K562 (cell line): Measurements from ENCODE around the gene GSK3B. TPM values are rescaled to one million over a fixed set of nuclear protein-coding genes. Genes with fewer than 3 reads are reported as not detected.
A peak's percentile ranks its signal among the peaks of the same experiment; 100 is the strongest.
"Not testable (repeated sequence)": the region's sequence is repeated elsewhere in the genome, so short reads cannot be mapped to it uniquely, and the experiment has no call there.

Experiments used
- ATAC-seq: fragments of 200-7000 bp; cut with Tn5 transposase; 3 replicates; pipeline ENCODE4 v1.9.1; 2020; ENCODE audit warnings: moderate library complexity
- BruUV-seq: library from RNA; stranded (reverse); fragments of 400-500 nt; replicated peaks from 2 replicates; lab custom pipeline; 2021; lab: Mats Ljungman, UMichigan
- CTCF ChIA-PET: fragments of 300-600 bp; formaldehyde crosslinking; extraction: SDS; loops from one replicate; lab custom pipeline; 2021; ENCODE audit warnings: low intra/inter-chr PET ratio; lab: Yijun Ruan, JAX
- POLR2A ChIA-PET: fragments of 300-600, 350-650 bp; sonication (Branson Sonifier 250); formaldehyde crosslinking; extraction: SDS; loops from one replicate; lab custom pipeline; 2021; ENCODE audit warnings: antibody characterized with exemption, inconsistent platforms; lab: Yijun Ruan, JAX
- DNase-seq, 4 experiments: peaks; one replicate each; pipeline versions ENCODE4 v3.0.0 to v3.0.0-alpha.2; 2011 to 2018; ENCODE audit warnings: low spot score in 3 of 4, mixed read lengths in 3 of 4; ENCODE audit errors: extremely low read depth in 1 of 4
- FAIRE-seq: peaks from 2 replicates; lab custom pipeline; 2011; peaks lifted over from hg19 to GRCh38; lab: Jason Lieb, UNC
- H2AFZ ChIP-seq: 2 replicates; pipeline ENCODE4 v1.6.0; 2011; ENCODE audit warnings: low read depth, low read length, control low read depth, inconsistent platforms
- H3K27ac ChIP-seq: fragments of 200-600 bp; 3 replicates; pipeline ENCODE4 v1.8.0; 2011; ENCODE audit warnings: low read depth, mild to moderate bottlenecking, control low read depth, inconsistent platforms, low read length, moderate library complexity, mixed read lengths; ENCODE audit errors: extremely low read depth
- H3K27me3 ChIP-seq, 2 experiments: fragments of 300-600 bp in 1 of 2; 2 replicates in 1 of 2; 3 replicates in 1 of 2; pipeline versions ENCODE4 v1.6.0 to v1.8.0; 2011; ENCODE audit warnings: inconsistent platforms in 2 of 2, low read length in 2 of 2, mild to moderate bottlenecking in 1 of 2, mixed read lengths in 1 of 2, moderate library complexity in 1 of 2; ENCODE audit not compliant: control insufficient read depth in 2 of 2, insufficient read depth in 2 of 2
- H3K36me3 ChIP-seq: fragments of 300-600 bp; 3 replicates; pipeline ENCODE4 v1.8.0; 2011; ENCODE audit warnings: mild to moderate bottlenecking, low read length, inconsistent platforms; ENCODE audit not compliant: control insufficient read depth, insufficient read depth
- H3K4me1 ChIP-seq, 2 experiments: fragments of 200-600 bp in 1 of 2; replicated peaks in 1 of 2; 2 replicates in 1 of 2; 3 replicates in 1 of 2; pipeline versions ENCODE4 v1.5.1 to v1.8.0; 2011; ENCODE audit warnings: inconsistent platforms in 2 of 2, low read length in 2 of 2, mild to moderate bottlenecking in 1 of 2, mixed read lengths in 1 of 2, moderate library complexity in 1 of 2; ENCODE audit not compliant: control insufficient read depth in 2 of 2, insufficient read depth in 2 of 2
- H3K4me2 ChIP-seq: 2 replicates; pipeline ENCODE4 v1.6.1; 2011; ENCODE audit warnings: low read length, control low read depth, inconsistent platforms, mixed read lengths; ENCODE audit not compliant: insufficient read depth
- H3K4me3 ChIP-seq: fragments of 200-600 bp; sonication (generic), shearing (Covaris generic); 2 replicates; pipeline ENCODE4 v1.5.1; 2016; ENCODE audit warnings: control low read depth, inconsistent platforms
- H3K79me2 ChIP-seq: fragments of 200-600 bp; 3 replicates; pipeline ENCODE4 v1.8.0; 2011; ENCODE audit warnings: low read length, inconsistent platforms; ENCODE audit not compliant: control insufficient read depth, insufficient read depth
- H3K9ac ChIP-seq, 2 experiments: 2 replicates each; pipeline versions ENCODE4 v1.6.0 to v1.6.1; 2011; ENCODE audit warnings: low read depth in 2 of 2, low read length in 2 of 2, control low read depth in 1 of 2, inconsistent platforms in 1 of 2, mild to moderate bottlenecking in 1 of 2, mixed read lengths in 1 of 2; ENCODE audit not compliant: insufficient read depth in 1 of 2
- H3K9me1 ChIP-seq: one replicate; pipeline ENCODE4 v1.6.0; 2011; ENCODE audit warnings: inconsistent platforms, mild to moderate bottlenecking, low read length, moderate library complexity; ENCODE audit not compliant: control insufficient read depth, insufficient read depth
- H3K9me3 ChIP-seq: replicated peaks from 2 replicates; pipeline ENCODE4 v1.5.1; 2011; ENCODE audit warnings: low read depth, low read length, inconsistent platforms; ENCODE audit not compliant: control insufficient read depth, insufficient read depth
- H4K20me1 ChIP-seq: replicated peaks from 2 replicates; pipeline ENCODE4 v1.6.1; 2011; ENCODE audit warnings: low read length, inconsistent platforms, mixed read lengths; ENCODE audit not compliant: control insufficient read depth, insufficient read depth
- AFF4 ChIP-seq: sonication (generic); formaldehyde crosslinking; IDR thresholded peaks from 2 replicates; pipeline ENCODE4 v1.8.0; 2023; ENCODE audit warnings: mild to moderate bottlenecking, missing genetic modification reagents
- CBX2 ChIP-seq: fragments of 200-600 bp; sonication (generic); IDR thresholded peaks from one replicate; pipeline ENCODE4 v1.6.1; 2012; ENCODE audit warnings: mild to moderate bottlenecking, low read length, inconsistent platforms; ENCODE audit not compliant: insufficient read depth, poor library complexity, severe bottlenecking
- FOSL1 ChIP-seq: fragments of 200-800 bp; sonication (Bioruptor generic); conservative IDR thresholded peaks from 2 replicates; pipeline ENCODE4 v1.6.1; 2016; ENCODE audit warnings: missing genetic modification characterization, missing compliant biosample characterization
- ZNF354B ChIP-seq: fragments of 250-450 bp; sonication (Bioruptor Pico); IDR thresholded peaks from 2 replicates; pipeline ENCODE4 v1.4.0; 2020
- ZNF431 ChIP-seq: sonication (generic); formaldehyde crosslinking; IDR thresholded peaks from 2 replicates; pipeline ENCODE4 v1.8.0; 2022; ENCODE audit warnings: mild to moderate bottlenecking, missing genetic modification reagents
- WGBS: fragments of 100-300 bp; shearing (Covaris generic); methylation state at CpG from one replicate; pipeline ENCODE4 v1.1.6; 2016; ENCODE audit warnings: low coverage, mixed read lengths; ENCODE audit not compliant: insufficient coverage; ENCODE audit errors: missing lambda C conversion rate; 5-methylcytosine and 5-hydroxymethylcytosine counted together
- in situ Hi-C: fragments of 300-500 bp; cut with MboI; formaldehyde crosslinking; loops from 4 replicates; pipeline ENCODE4 v1.15.0; 2018; ENCODE audit warnings: inconsistent platforms, mixed read lengths
- intact Hi-C: fragments of 100-400 bp; cut with micrococcal nuclease; formaldehyde crosslinking; loops from 2 replicates; pipeline ENCODE4 v1.14.2; 2022
- polyA plus RNA-seq, 8 experiments: library from polyadenylated mRNA; depleted of rRNA in 4 of 8; stranded (reverse) in 5 of 8; unstranded in 3 of 8; fragments of >200 nt; fragmentation: Nextera tagmentation in 2 of 8; fragmentation: Illumina TruSeq in 1 of 8; extraction: Ambion mirVana in 2 of 8; extraction: Trizol in 1 of 8; gene quantifications; 2 replicates each; pipeline versions ENCODE4 v1.2.1 to v1.2.3, GENCODE V29; 2011 to 2014; ENCODE audit warnings: inconsistent platforms in 1 of 8, missing spikeins in 1 of 8
- total RNA-seq, 7 experiments: library from RNA; depleted of rRNA in 6 of 7; stranded (reverse); fragments of >200 nt in 6 of 7; fragmentation: Illumina TruSeq in 2 of 7; extraction: Trizol in 2 of 7; gene quantifications; 2 replicates each; pipeline versions ENCODE4 v1.2.1 to v1.2.3, GENCODE V29; 2011 to 2021; ENCODE audit warnings: low replicate concordance in 1 of 7

Gene GSK3B
- total and polyA plus RNA-seq, 9 of the 15 experiments (the other 6 are each of a cell fraction or from before 2014, with no cell fraction given), result 4.7 to 25.0 (median 18.7) TPM

- TF ChIP-seq AFF4 (no peak), FOSL1 (no peak), CBX2 (no peak), ZNF354B (no peak)
Observed at GRCh38 chr3:120057029-120057428, 37.2 kb downstream of the GSK3B start (continued).

DNA sequence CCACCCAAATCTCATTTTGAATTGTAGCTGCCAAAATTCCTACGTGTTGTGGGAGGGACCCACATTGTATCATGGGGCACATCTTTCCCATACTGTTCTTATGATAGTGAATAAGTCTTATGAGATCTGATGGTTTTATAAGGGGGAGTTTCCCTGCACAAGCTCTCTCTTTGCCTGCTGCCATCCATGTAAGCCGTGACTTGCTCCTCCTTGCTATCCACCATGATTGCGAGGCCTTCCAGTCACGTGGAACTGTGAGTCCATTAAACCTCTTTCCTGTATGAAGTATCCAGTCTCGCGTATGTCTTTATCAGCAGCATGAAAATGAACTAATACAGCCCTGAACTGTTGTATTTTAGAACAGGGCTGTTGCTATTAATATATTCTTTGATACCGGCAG is 40.6 kb downstream of the GSK3B start:
- peak; percentile 64; the same call in 1 of the 2 replicates for TF ChIP-seq ZNF431 (CRISPR knock-in tag)
- H3K27ac ChIP-seq, H4K20me1 ChIP-seq, H3K9ac ChIP-seq, H3K36me3 ChIP-seq, H3K9me1 ChIP-seq, DNase-seq, ATAC-seq, H2AFZ ChIP-seq, H3K27me3 ChIP-seq, H3K4me1 ChIP-seq, in situ Hi-C loops, H3K9me3 ChIP-seq, FAIRE-seq, H3K4me3 ChIP-seq, H3K4me2 ChIP-seq, intact Hi-C loops, POLR2A ChIA-PET, CTCF ChIA-PET, BruUV-seq: not testable (repeated sequence)
- 98% methylated on average over 6 of the region's 7 CpGs for WGBS
- H3K79me2 ChIP-seq, result peaks cover 92% of the 10 kb centered on the region
